ACHN (cell line): ENCODE data around the gene TMEM205.
"Not testable (repeated sequence)": the region's sequence is repeated elsewhere in the genome, so short reads cannot be mapped to it uniquely, and the experiment has no call there.

Source experiments
- DNase-seq: peaks from one replicate; pipeline ENCODE4 v3.0.0-alpha.2; 2015
- in situ Hi-C: cut with HindIII; loops from 2 replicates; pipeline ENCODE4 v1.10.0; 2017; ENCODE audit warnings: low sequenced_read_pairs, low pct_ligation_motif_present, low pct_unique_long_range_greater_than_20kb

TMEM205 gene

DNA sequence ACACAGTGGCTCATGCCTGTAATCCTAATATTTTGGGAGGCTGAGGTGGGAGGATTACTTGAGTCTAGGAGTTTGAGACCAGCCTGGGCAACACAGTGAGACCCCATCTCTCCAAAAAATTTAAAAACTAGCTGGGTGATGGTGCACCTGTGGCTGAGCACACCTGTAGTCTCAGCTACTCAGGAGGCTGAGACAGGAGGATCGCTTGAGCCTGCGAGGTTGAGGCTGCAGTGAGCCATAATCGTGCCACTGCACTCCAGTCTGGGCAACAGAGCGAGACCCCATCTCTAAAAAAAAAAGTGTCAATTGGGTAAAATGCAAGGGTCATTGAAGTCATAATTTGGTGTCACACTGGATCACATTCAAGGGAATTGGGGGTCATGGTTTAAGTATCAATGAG lies 8.0 kb upstream of the TMEM205 start:
- in situ Hi-C loops = not testable (repeated sequence)

DNA sequence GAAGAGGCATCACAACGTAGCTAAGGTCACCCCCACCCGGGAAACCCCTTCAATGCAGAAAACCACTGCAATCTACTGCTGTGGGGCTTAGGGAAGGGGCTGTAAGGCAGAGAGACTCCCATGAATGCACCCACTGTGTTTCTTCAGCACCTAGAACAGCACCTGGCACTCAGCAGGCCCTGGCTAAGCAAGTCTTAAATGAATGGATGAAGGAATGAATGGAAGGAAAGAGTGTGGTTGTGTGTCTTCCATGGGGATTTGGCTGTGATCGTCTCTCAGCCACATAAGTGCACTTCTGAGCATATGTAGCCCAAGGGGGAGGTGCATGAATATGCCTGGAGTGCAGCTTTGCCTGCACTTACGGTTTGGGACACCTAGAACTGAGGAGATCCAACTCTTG lies 3.1 kb upstream of the TMEM205 start:
- DNase-seq = no peak
- in situ Hi-C loops = no loop called here

More for the DNA sequence above, 8.0 kb upstream of the TMEM205 start:
- not testable (repeated sequence) for DNase-seq

GRCh38 chr19:11347546-11348039 lies 1.5 kb upstream of the TMEM205 start:
- in situ Hi-C loops = no loop called here
- no peak for DNase-seq

DNA sequence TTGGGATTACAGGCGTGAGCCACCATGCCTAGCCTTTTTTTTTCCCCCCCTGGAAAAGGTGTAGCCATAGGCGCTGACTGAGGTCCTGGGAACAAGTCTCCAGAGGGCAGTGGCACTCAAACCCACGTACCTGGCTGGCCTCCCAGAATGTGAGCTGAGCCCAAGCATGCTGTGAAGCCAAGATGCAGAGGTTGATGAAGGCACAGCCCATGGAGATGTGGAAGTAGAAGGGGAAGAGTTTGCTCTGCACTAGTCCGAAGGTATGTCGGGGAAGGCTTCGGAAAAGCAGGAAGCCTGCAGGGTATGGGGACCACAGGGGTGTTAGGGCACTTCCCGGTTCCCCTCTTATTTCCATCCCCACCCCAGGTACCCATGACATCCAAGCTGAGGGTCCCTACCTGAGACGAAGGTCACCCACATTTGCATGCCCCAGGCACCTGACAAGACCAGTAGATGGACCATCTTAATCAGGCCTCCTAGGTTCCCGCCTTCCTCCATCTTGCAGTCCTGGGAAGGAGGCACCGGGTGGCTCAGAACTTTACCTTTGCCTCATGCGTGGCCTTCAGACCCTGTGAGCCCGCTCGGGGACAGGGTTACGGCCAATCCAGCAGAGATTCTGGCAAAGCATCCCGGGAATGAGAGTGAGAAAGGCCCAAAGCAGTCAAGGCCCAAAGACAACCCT lies 805 bp downstream of the TMEM205 start:
- no peak for DNase-seq
- in situ Hi-C loops = no loop called here

DNA sequence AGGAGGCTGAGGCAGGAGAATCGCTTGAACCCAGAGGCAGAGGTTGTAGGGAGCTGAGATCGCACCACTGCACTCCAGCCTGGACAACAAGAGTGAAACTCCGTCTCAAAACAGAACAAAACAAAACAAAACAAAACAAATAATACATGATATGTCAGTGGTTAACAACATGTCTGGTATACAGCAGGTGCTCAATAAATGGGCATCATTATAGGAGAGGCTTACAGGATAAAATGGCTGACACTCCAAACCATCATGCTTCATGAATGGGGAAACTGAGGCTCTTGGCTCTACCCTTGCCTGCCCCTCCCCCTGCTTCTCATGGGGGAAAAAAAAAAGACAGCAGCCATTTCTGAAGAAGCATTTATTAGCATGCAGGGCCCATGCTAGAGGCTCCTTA lies 3.6 kb downstream of the TMEM205 start:
- DNase-seq = no peak
- in situ Hi-C loops = no loop called here

GRCh38 chr19:11340099-11340467 lies 6.0 kb downstream of the TMEM205 start:
- in situ Hi-C loops, DNase-seq: not testable (repeated sequence)

DNA sequence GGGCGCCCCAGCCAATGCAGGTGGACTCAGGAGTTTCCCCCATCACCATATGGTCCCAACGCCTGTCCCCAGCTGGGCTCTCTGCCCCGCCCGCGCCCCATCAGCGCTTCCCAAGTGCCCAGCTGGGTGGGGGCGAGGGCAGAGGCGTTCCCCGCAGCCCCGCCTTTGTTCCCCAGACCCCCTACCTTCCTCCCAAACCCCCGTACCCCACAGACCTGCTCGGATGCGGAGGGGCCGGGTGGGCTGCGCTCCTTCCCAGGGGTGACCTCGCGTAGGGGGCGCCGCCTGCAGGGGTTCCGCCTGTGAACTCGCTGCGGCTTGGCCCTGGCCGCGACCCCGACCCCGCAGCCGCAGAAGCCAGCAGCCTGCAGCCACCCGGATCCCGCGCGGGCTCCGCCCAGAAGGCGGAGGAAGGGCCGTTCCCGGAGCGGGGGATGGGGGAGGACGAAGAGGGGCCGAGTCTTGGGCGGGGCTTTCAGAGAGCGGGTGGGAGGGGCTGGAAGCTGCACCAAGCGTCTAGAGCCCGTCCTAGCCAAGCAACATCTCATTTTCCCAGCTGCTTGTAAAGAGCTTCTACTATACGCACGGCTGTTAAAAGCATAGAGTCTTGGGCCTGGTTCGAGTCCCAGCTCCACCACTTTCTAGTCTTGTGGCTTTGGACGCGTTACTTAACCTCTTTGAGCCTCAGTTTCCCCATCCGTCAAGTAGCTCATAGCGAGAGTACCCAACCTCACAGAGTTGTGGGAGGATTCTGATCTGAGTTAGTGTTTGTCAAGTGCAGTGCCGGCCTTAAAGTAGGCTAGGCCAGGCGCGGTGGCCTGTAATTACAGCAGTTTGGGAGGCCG lies 6.6 kb downstream of the TMEM205 start, which contains the start of gene RAB3D:
Gene RAB3D (minus strand): TSS at position 404 of the 845 bp plus-strand sequence. CDS start 2,258 bp downstream, outside the sequence.
- peak; percentile 86 for DNase-seq
- in situ Hi-C loops = no loop called here

DNA sequence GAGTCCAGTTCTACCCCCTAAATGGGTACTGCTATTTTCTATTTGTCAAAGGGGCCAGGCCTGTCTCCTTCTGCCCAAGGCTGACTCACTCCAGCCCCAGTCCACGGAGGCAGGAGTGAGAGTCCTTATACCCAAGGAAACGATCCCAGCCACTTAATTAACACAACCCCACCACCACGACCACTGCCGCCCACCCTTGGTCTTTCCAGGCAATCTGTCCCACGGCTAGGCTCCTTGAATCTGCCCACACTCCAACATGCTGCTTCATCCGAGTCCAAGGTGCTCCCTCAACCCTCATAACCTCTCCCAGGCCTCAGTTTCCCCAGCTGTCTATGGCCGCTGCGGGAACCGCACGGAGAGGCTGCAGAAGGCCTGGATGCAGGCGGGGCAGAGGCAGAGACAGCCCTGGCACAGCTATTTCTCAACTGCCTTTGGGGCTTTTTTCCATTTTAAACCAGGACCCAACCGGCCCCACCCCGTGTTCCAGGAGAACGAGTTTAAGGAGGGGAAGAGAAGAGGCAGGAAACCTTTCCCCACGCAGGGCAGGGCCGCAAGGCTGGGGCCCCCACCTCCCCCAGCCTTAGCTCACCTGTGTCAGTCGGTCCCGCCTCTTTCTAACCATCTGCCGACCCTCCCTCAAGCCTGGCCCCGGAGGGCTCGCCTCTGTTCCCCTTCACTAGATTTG lies 7.4 kb downstream of the TMEM205 start:
- no peak for DNase-seq
- in situ Hi-C loops = no loop called here

- no peak for DNase-seq
- in situ Hi-C loops = no loop called here
Measured at GRCh38 chr19:11338121-11338520, 7.9 kb downstream of the TMEM205 start.

DNA sequence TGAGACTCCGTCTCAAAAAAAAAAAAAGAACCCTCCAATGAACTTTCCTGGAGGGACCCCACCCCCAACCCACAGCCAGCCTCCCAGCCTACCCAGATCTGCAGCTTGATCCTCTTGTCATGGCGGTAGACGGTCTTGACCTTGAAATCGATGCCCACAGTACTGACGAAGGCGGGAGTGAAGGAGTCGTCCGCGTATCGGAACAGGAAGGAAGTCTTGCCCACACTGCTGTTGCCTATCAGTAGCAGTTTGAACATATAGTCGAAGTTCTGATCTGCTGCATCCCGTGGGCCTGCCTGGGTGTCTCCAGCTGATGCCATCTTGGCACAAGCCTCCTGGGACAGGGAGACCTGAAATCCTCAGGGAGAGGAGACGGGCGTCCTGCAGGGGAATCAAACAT lies 9.0 kb downstream of the TMEM205 start:
- in situ Hi-C loops = no loop called here
- DNase-seq = no peak

GRCh38 chr19:11335449-11336146 lies 10.5 kb downstream of the TMEM205 start:
- in situ Hi-C loops = no loop called here
- no peak for DNase-seq

- DNase-seq, in situ Hi-C loops: not testable (repeated sequence)
Measured at GRCh38 chr19:11333838-11334237, 12.2 kb downstream of the TMEM205 start.

GRCh38 chr19:11332822-11333221 lies 13.2 kb downstream of the TMEM205 start:
- in situ Hi-C loops = no loop called here
- no peak for DNase-seq

DNA sequence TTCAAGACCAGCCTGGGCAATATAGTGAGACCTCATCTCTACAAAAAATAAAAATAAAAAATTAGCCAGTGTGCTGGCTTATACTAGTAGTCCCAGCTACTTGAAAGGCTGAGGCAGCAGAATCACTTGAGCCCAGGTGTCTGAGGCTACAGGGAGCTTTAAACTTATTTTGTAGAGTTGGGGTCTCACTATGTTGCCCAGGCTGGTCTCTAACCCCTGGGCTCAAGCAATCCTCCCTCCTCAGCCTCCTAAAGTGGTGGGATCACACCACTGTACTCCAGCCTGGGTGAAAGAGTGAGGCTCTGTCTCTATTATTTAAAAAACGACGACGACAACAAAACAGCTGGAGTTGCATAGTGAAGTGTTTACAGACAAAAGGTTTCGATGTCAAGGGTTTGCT lies 14.6 kb downstream of the TMEM205 start:
- no peak for DNase-seq
- in situ Hi-C loops = no loop called here

GRCh38 chr19:11330127-11330526 lies 15.9 kb downstream of the TMEM205 start:
- DNase-seq = no peak
- in situ Hi-C loops = no loop called here

DNA sequence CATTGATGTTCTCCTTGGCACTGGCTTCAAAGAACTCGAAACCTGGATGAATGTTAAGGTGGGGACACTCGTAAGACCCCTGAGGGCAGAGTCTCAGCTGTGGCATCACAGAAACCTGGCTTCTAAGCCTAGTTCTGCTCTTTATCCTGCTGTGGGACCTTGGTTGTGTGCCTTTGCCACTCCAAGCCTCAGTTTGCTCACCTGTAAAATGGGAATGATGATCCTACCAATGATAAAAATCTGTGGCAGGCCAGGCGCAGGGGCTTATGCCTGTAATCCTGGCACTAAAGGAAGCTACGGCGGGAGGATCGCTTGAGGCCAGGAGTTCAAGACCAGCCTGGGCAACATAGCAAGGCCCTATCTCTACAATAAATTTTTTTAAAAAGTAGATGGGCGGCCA lies 20.5 kb downstream of the TMEM205 start:
- no peak for DNase-seq
- in situ Hi-C loops = no loop called here

DNA sequence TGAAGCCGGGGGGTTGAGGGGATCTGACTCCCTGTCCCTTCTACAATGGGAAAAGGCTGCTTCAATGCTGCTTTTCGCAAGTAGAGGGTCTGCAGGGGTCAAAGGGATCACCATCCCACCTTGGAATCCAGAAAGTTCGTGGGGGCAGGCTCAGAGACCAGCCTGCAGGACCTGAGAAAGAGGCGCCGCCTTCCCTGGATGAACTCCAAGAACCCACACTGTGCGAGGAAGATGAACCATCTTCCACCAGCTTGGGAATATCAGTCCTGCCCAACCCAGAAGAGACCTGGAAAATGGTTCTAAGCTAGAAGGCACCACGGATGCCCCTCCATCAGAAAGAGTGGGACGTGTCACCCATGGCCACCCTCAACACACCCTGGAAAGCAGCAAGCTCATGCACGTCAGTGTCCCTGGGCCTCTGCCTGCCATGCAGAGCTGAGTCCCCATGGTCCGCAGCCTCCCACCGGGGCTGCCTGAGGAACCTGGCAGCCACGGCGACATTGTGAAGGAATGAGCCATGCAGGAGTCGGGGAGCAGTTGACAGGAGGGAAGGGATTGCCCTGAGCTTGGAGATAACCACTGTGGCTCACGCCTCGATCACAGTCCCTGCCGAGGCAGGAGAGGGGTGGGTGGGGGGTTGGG lies 21.2 kb downstream of the TMEM205 start:
- in situ Hi-C loops = no loop called here
- DNase-seq = no peak

DNA sequence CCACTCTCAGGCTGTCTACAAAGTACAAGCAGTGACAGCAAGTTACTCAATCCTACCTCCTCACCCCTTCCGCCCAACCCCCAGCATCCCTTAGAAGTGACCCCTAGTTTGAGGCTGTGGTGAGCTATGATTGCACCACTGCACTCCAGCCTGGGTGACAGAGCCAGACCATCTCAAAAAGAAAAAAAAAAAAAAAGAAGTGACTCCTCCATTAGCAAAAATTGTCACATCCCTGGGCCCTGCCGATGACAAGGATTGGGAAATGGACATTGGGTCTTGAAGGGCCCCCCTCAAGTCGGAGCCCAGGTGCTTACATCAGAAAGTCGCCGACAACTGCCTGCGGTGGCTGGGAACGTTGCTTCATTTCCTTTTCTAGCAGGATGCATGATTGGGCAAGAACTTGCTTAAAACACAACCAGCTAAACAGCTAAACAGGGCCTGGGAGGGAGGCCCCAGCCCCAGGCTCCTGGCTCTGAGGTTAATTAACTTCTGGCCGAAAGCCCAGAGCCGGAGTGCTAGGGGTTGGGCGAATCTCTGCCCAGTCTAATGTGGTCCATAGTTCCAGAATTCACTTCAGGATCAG lies 21.9 kb downstream of the TMEM205 start:
- in situ Hi-C loops = no loop called here
- peak; percentile 76 for DNase-seq
